Spinal cord (tissue), 10 donors: Measurements from ENCODE around the gene MOGAT1. TPM values are rescaled to one million over a fixed set of nuclear protein-coding genes. Genes with fewer than 3 reads are reported as not detected.
"Not testable (repeated sequence)": the region's sequence is repeated elsewhere in the genome, so short reads cannot be mapped to it uniquely, and the experiment has no call there.

ENCODE experiments used
- DNase-seq, 6 donors: peaks; one replicate each; pipeline versions ENCODE4 v3.0.0 to v3.0.0-alpha.2; 2013 to 2015; ENCODE audit warnings: low spot score in 6 of 6, low read depth in 4 of 6
- H3K27ac ChIP-seq: one replicate; pipeline ENCODE4 v1.5.1; 2013; ENCODE audit warnings: low read depth, low read length, control low read depth
- H3K27me3 ChIP-seq: one replicate; pipeline ENCODE4 v1.6.1; 2013; ENCODE audit warnings: low read length; ENCODE audit not compliant: control insufficient read depth, insufficient read depth
- H3K36me3 ChIP-seq: one replicate; pipeline ENCODE4 v1.6.1; 2013; ENCODE audit warnings: low read length; ENCODE audit not compliant: control insufficient read depth, insufficient read depth
- H3K4me1 ChIP-seq: one replicate; pipeline ENCODE4 v1.6.1; 2013; ENCODE audit warnings: low read length; ENCODE audit not compliant: control insufficient read depth, insufficient read depth
- H3K4me3 ChIP-seq: one replicate; pipeline ENCODE4 v1.5.1; 2013; ENCODE audit warnings: low read depth, low read length, control low read depth
- H3K9me3 ChIP-seq: one replicate; pipeline ENCODE4 v1.6.1; 2013; ENCODE audit warnings: low read length; ENCODE audit not compliant: control insufficient read depth, insufficient read depth
- WGBS: methylation state at CpG from one replicate; pipeline ENCODE4 v1.1.5; 2013; ENCODE audit warnings: missing lambda C conversion rate; ENCODE audit not compliant: insufficient coverage; 5-methylcytosine and 5-hydroxymethylcytosine counted together
- polyA plus RNA-seq, 2 donors: library from polyadenylated mRNA; unstranded; fragments of 120-200 nt; gene quantifications; one replicate each; pipeline ENCODE4 v1.2.1, GENCODE V29; 2013; ENCODE audit not compliant: insufficient read length in 2 of 2
- total RNA-seq, 2 donors: library from RNA; depleted of rRNA in 1 of 2; stranded (reverse); fragments of 120-200 nt in 1 of 2; fragments of >200 nt in 1 of 2; gene quantifications; one replicate each; pipeline versions ENCODE4 v1.2.3 to v1.2.4, GENCODE V29; 2013 to 2014
- donor health status: healthy.

Gene MOGAT1
- total and polyA plus RNA-seq, 4 donors, result 0.20 to 0.22 (median 0.20) TPM; not detected in 1

DNA sequence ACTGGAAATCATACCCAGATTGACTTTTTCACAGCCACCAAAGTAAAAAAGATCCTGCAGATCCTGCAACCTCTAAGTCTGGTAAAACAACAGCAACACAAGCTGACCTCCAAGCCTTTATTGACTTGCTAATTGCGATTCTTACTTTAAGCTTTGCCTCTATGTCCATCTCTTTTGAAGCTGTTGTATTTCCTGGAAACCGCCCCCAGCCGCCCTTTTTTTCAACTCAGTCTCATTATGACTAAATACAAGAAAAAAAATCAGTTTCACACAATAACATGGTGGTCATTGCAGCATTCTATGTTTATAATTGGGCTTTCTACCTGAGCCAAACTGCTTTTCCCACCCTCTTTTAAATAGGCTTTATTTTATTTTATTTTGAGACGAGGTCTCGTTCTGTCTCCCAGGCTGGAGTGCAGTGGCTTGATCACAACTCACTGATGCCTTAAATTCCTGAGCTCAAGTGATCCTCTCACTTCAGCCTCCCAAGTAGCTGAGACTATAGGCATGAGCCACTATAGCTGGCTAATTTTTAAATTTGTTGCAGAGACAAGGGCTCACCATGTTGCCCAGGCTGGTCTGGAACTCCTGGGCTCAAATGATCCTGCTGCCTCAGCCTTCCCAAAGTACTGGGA lies 76.2 kb downstream of the MOGAT1 start:
- H3K4me1 ChIP-seq, result no peaks in the 10 kb centered on the region
- H3K9me3 ChIP-seq, result no peaks in the 10 kb centered on the region
- no peak overlapping the region for H3K27ac ChIP-seq
- 70% methylated on average over 4 of the region's 5 CpGs for WGBS
- H3K4me3 ChIP-seq, result no peak overlapping the region
- no peaks in the 10 kb centered on the region for H3K36me3 ChIP-seq
- no peak for DNase-seq
- H3K27me3 ChIP-seq, result no peaks in the 10 kb centered on the region

GRCh38 chr2:222750533-222750932 lies 79.1 kb downstream of the MOGAT1 start:
- Histone ChIP-seq H3K36me3 (no peaks in the 10 kb centered on the region), H3K27ac (no peak overlapping the region), H3K9me3 (no peaks in the 10 kb centered on the region), H3K27me3 (no peaks in the 10 kb centered on the region), H3K4me1 (no peaks in the 10 kb centered on the region), H3K4me3 (no peak overlapping the region)
- DNase-seq, result peak in 1 of 6 donors; percentile 9
- 75% methylated on average over 3 of the region's 3 CpGs for WGBS

- Histone ChIP-seq H3K27me3 (no peaks in the 10 kb centered on the region), H3K27ac (no peak overlapping the region), H3K4me3 (no peak overlapping the region), H3K4me1 (no peaks in the 10 kb centered on the region), H3K36me3 (no peaks in the 10 kb centered on the region), H3K9me3 (no peaks in the 10 kb centered on the region)
- 86% methylated on average over 5 of the region's 7 CpGs for WGBS
- no peak for DNase-seq
These were observed 79.8 kb downstream of the MOGAT1 start for GRCh38 chr2:222751238-222751637.

DNA sequence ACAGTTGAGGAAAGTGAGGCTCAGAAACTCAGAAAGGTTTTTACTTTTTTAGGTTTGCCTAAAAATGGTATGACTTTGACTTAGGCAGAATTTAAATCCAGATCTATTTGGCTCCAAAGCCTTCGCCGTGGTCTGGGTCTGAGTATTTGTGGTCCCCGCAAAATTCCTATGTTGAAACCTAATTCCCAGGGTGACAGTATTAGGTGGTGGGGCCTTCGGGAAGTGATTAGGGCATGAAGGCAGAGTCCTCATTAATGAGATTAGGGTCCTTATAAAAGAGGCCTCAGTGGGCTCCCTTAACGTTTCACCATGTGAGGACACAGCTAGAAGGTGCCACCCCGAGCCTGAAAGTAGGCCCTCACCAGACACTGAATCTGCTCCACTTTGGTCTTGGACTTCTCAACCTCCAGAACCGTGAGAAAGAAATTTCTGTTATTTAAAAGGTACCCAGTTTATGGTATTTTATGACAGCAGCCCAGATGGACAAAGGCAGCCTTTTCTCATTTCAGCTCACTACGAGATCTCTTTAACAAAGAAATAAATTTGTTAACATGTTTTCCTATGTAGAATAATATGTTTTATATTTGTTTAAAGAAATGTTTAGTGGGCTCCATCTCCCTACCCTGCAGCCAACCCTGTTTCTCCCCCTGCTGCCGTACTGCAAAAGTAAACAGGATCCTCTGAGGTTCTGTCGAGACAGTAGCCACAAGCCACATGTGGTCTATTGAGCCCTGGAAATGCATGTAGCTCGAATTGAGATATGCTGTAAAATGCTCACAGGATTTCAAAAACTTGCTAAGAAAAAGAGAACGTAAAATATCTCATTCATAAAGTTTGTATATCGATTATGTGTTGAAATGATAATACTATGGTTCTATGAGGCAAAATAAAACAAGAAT lies 80.6 kb downstream of the MOGAT1 start:
- no peaks in the 10 kb centered on the region for H3K9me3 ChIP-seq
- H3K4me3 ChIP-seq, result no peak overlapping the region
- H3K4me1 ChIP-seq, result no peaks in the 10 kb centered on the region
- no peaks in the 10 kb centered on the region for H3K36me3 ChIP-seq
- no peak overlapping the region for H3K27ac ChIP-seq
- 100% methylated on average over 2 of the region's 13 CpGs for WGBS
- DNase-seq, result no peak
- H3K27me3 ChIP-seq, result no peaks in the 10 kb centered on the region

DNA sequence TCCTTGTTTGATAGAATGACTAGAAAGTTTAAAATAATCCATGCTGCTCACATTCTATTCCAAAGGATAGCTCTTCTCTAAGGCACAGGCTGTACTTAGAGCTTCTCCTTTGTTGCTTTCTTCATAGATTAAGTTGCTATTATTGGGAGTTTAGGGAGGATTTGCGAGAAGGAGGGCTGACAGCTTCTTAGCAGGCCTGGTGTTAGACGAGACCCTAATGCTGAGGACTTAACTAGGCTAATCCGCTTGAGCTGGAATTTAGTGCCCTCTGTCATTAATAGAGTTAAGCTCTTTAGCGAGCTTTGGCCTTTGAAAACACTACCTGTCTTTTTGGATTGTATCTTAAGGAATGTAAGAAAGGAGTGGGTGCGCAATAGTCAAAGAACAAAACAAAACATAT lies 81.3 kb downstream of the MOGAT1 start:
- no peaks in the 10 kb centered on the region for H3K36me3 ChIP-seq
- no peaks in the 10 kb centered on the region for H3K27me3 ChIP-seq
- H3K4me1 ChIP-seq, result no peaks in the 10 kb centered on the region
- H3K27ac ChIP-seq, result peak overlapping the region; percentile 57
- 56% methylated on average over 3 of the region's 5 CpGs for WGBS
- no peaks in the 10 kb centered on the region for H3K9me3 ChIP-seq
- no peak overlapping the region for H3K4me3 ChIP-seq
- DNase-seq, result no peak

DNA sequence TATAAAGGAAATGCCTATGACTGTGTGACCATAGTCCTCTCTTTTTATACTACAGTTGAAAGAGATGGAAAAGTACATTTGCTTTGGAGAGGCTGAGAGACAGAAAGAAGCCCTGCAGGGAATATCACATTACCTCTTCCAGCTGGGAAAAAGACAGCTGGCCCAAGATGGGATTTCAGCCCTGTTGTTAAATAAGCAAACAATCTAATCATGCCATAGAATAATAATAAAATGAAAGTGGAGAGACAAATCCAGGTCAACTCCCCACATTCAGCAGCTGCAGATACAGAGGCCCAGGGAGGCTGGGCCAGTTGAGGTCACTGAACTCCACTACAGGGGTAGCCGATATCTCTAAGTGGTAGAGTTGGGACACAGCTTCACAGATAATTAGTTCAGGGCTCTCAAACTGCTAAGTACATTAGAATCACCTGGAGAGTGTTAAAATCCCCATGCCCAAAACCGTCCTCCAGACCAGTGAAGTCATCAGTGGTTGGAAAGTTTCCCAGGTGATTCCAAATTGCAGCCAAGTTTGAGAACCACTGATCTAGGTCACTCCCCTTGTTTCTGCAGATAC lies 81.9 kb downstream of the MOGAT1 start:
- peak overlapping the region; percentile 6 for H3K27ac ChIP-seq
- peak in 2 of 6 donors; percentile 41 to 80 for DNase-seq
- WGBS, result no CpG with 5 or more reads among the region's 2 CpGs

GRCh38 chr2:222754324-222754930 lies 83.0 kb downstream of the MOGAT1 start:
- Histone ChIP-seq H3K36me3 (no peaks in the 10 kb centered on the region), H3K4me1 (no peaks in the 10 kb centered on the region), H3K4me3 (no peak overlapping the region), H3K27me3 (no peaks in the 10 kb centered on the region), H3K9me3 (no peaks in the 10 kb centered on the region), H3K27ac (no peak overlapping the region)
- 93% methylated on average over 1 of the region's 1 CpG for WGBS
- DNase-seq, result no peak

More for the DNA sequence above, 81.9 kb downstream of the MOGAT1 start:
- no peaks in the 10 kb centered on the region for H3K36me3 ChIP-seq
- no peaks in the 10 kb centered on the region for H3K27me3 ChIP-seq
- H3K4me1 ChIP-seq, result no peaks in the 10 kb centered on the region
- no peaks in the 10 kb centered on the region for H3K9me3 ChIP-seq
- no peak overlapping the region for H3K4me3 ChIP-seq

DNA sequence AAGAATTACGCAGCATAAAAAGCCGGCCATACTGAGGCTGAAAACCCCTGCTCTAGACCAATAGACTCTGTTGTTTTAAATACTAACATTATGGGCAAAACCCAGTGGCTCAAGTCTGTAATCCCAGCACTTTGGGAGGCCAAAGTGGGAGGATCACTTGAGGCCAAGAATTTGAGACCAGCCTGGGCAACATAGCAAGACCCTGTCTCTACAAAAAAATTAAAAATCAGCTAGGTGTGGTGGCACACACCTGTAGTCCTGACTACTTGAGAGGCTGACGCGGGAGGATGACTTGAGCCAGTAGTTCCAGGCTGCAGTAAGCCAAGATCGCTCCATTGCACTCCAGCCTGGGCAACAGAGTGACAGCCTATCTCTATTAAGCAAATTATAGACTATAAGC lies 84.1 kb downstream of the MOGAT1 start:
- H3K27me3 ChIP-seq, H3K9me3 ChIP-seq, H3K4me3 ChIP-seq, H3K27ac ChIP-seq, H3K36me3 ChIP-seq, H3K4me1 ChIP-seq, DNase-seq: not testable (repeated sequence)
- WGBS, result 100% methylated on average over 2 of the region's 5 CpGs

DNA sequence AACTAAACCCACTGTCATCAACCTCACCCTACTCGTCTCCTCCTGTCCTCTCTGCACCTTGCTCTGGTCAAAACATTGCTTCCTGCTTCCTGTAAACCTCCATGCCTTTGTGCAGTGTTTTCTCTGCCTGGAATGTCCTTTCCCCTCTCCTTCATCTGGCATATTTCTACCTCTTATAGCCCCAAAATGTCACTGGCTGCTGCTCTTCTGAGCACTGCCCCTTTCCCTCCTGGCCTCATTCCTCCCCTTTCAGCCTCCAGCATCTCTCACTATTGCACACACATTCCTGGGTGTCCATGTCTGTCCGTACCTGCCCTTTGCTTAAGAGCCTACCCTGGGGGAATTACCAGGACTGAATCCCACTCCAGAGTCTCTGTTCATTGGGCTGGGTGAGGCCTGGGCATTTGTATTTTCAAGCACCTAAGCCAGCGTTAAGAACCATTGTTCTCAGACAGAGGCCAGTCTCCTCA lies 84.9 kb downstream of the MOGAT1 start:
- Histone ChIP-seq H3K9me3 (no peaks in the 10 kb centered on the region), H3K4me3 (no peak overlapping the region), H3K27ac (no peak overlapping the region), H3K4me1 (peaks cover 3% of the 10 kb centered on the region), H3K36me3 (no peaks in the 10 kb centered on the region), H3K27me3 (no peaks in the 10 kb centered on the region)
- WGBS, result 91% methylated on average over 3 of the region's 3 CpGs
- DNase-seq, result no peak
